Sigmoid colon (tissue), 7 donors: Measurements from ENCODE around the gene C5AR2. TPM values are rescaled to one million over a fixed set of nuclear protein-coding genes. Genes with fewer than 3 reads are reported as not detected.

Source experiments
- DNase-seq: peaks from one replicate; pipeline ENCODE4 v3.0.0-alpha.2; 2019
- H3K27ac ChIP-seq, 4 donors: fragments of 200-600 bp; sonication (generic); one replicate each; pipeline ENCODE4 v1.5.1; 2016 to 2019; ENCODE audit warnings: mild to moderate bottlenecking in 1 of 4
- H3K27me3 ChIP-seq, 3 donors: fragments of 200-600 bp; sonication (generic); one replicate each; pipeline ENCODE4 v1.5.1; 2019; ENCODE audit warnings: mild to moderate bottlenecking in 1 of 3
- H3K36me3 ChIP-seq, 4 donors: fragments of 200-600 bp; sonication (generic); one replicate each; pipeline ENCODE4 v1.5.1; 2016 to 2019
- H3K4me1 ChIP-seq, 4 donors: fragments of 200-600 bp; sonication (generic); one replicate each; pipeline ENCODE4 v1.5.1; 2017 to 2019
- H3K4me3 ChIP-seq, 4 donors: fragments of 200-600 bp; sonication (generic); one replicate each; pipeline ENCODE4 v1.5.1; 2017 to 2019; ENCODE audit warnings: mild to moderate bottlenecking in 2 of 4, moderate library complexity in 1 of 4
- H3K9me3 ChIP-seq, 4 donors: fragments of 200-600 bp in 3 of 4; sonication (generic) in 3 of 4; one replicate each; pipeline versions ENCODE4 v1.5.1 to v1.6.1; 2013 to 2019
- CTCF ChIP-seq, 4 experiments: fragments of 450-650 bp in 3 of 4; fragments of 200-600 bp in 1 of 4; IDR thresholded peaks; one replicate each; pipeline ENCODE4 v1.5.1; 2016 to 2019; ENCODE audit warnings: antibody characterized with exemption in 4 of 4, mild to moderate bottlenecking in 3 of 4, moderate library complexity in 2 of 4
- EP300 ChIP-seq, 4 donors: sonication (generic); formaldehyde crosslinking; IDR thresholded peaks; one replicate each; pipeline ENCODE4 v1.6.1; 2017; ENCODE audit warnings: antibody characterized with exemption in 4 of 4
- POLR2A ChIP-seq, 2 donors: fragments of 450-650 bp; IDR thresholded peaks; one replicate each; pipeline ENCODE4 v1.6.1; 2016; ENCODE audit warnings: antibody characterized with exemption in 2 of 2, mild to moderate bottlenecking in 2 of 2, moderate library complexity in 2 of 2
- POLR2AphosphoS5 ChIP-seq, 4 donors: sonication (generic); formaldehyde crosslinking; IDR thresholded peaks; one replicate each; pipeline ENCODE4 v1.6.1; 2017; ENCODE audit warnings: antibody characterized with exemption in 4 of 4
- WGBS, 2 donors: extraction: QIAGEN DNeasy Blood & Tissue Kit; methylation state at CpG; one replicate each; pipeline ENCODE4 v1.1.7; 2013; 5-methylcytosine and 5-hydroxymethylcytosine counted together
- intact Hi-C: fragments of 100-400 bp; cut with DNase I; formaldehyde crosslinking; loops from one replicate; pipeline ENCODE4 v1.15.1; 2023
- polyA plus RNA-seq, 3 donors: library from polyadenylated mRNA; stranded (reverse); fragments of 200-250 nt; gene quantifications; one replicate each; pipeline ENCODE4 v1.2.3, GENCODE V29; 2013
- total RNA-seq, 4 donors: library from RNA; depleted of rRNA; stranded (reverse); fragments of >200 nt; gene quantifications; one replicate each; pipeline ENCODE4 v1.1.0, GENCODE V29; 2016
- donor health status: healthy with polysubstance abuse.
- donor health status: Bipolar disorder and iron deficiency.
- donor health status: healthy.

C5AR2 gene
- total and polyA plus RNA-seq, 7 donors = 0.60 to 2.7 (median 1.4) TPM

- Histone ChIP-seq H3K4me3 (no peak overlapping the region), H3K27ac (no peak overlapping the region), H3K4me1 (no peaks in the 10 kb centered on the region), H3K9me3 (no peaks in the 10 kb centered on the region), H3K27me3 (no peaks in the 10 kb centered on the region), H3K36me3 (peaks cover 35 to 94% (median 53%) of the 10 kb centered on the region in 4 donors)
- TF ChIP-seq POLR2AphosphoS5 (IDR thresholded peaks at IDR 0.05) (no peak), CTCF (IDR thresholded peaks at IDR 0.05) (no peak), EP300 (IDR thresholded peaks at IDR 0.05) (no peak), POLR2A (IDR thresholded peaks at IDR 0.05) (no peak)
- intact Hi-C loops = no loop called here
- no peak for DNase-seq
- WGBS, 2 donors = 90 to 91% methylated on average over 9 of the region's 9 CpGs
Measured at GRCh38 chr19:47371261-47371660, 39.3 kb downstream of the C5AR2 start.

GRCh38 chr19:47372603-47373002 is 40.6 kb downstream of the C5AR2 start:
- no peak for DNase-seq
- no peak for TF ChIP-seq POLR2A (IDR thresholded peaks at IDR 0.05)
- no peak for TF ChIP-seq CTCF (IDR thresholded peaks at IDR 0.05)
- no peak for TF ChIP-seq EP300 (IDR thresholded peaks at IDR 0.05)
- no peak for TF ChIP-seq POLR2AphosphoS5 (IDR thresholded peaks at IDR 0.05)
- peaks cover 0 to 11% (median 2%) of the 10 kb centered on the region in 4 donors for H3K4me1 ChIP-seq
- WGBS, 2 donors = 95 to 98% methylated on average over 22 of the region's 22 CpGs
- no peak overlapping the region for H3K4me3 ChIP-seq
- H3K36me3 ChIP-seq = peaks cover 35 to 94% (median 61%) of the 10 kb centered on the region in 4 donors
- H3K27me3 ChIP-seq = no peaks in the 10 kb centered on the region
- no peaks in the 10 kb centered on the region for H3K9me3 ChIP-seq
- intact Hi-C loops = no loop called here
- H3K27ac ChIP-seq = no peak overlapping the region

- WGBS, 2 donors = 86 to 91% methylated on average over 33 of the region's 33 CpGs
- Histone ChIP-seq H3K27me3 (no peaks in the 10 kb centered on the region), H3K9me3 (no peaks in the 10 kb centered on the region), H3K4me1 (peaks cover 0 to 15% (median 2%) of the 10 kb centered on the region in 4 donors), H3K27ac (no peak overlapping the region), H3K36me3 (peaks cover 35 to 98% (median 61%) of the 10 kb centered on the region in 4 donors), H3K4me3 (no peak overlapping the region)
- no peak for TF ChIP-seq CTCF (IDR thresholded peaks at IDR 0.05)
- TF ChIP-seq EP300 (IDR thresholded peaks at IDR 0.05) = no peak
- TF ChIP-seq POLR2A (IDR thresholded peaks at IDR 0.05) = no peak
- TF ChIP-seq POLR2AphosphoS5 (IDR thresholded peaks at IDR 0.05) = no peak
- DNase-seq = no peak
- intact Hi-C loops = no loop called here
Measured at GRCh38 chr19:47373246-47374240, 41.6 kb downstream of the C5AR2 start.

GRCh38 chr19:47374876-47375693 is 43.1 kb downstream of the C5AR2 start:
- TF ChIP-seq EP300 (IDR thresholded peaks at IDR 0.05) (no peak), POLR2AphosphoS5 (IDR thresholded peaks at IDR 0.05) (no peak), CTCF (IDR thresholded peaks at IDR 0.05) (no peak), POLR2A (IDR thresholded peaks at IDR 0.05) (no peak)
- WGBS, 2 donors = 95 to 96% methylated on average over 30 of the region's 30 CpGs
- Histone ChIP-seq H3K9me3 (no peaks in the 10 kb centered on the region), H3K27me3 (no peaks in the 10 kb centered on the region), H3K4me1 (peaks cover 0 to 15% (median 2%) of the 10 kb centered on the region in 4 donors), H3K27ac (no peak overlapping the region), H3K36me3 (peaks cover 32 to 93% (median 59%) of the 10 kb centered on the region in 4 donors), H3K4me3 (no peak overlapping the region)
- no peak for DNase-seq
- intact Hi-C loops = no loop called here
